Measurements from ENCODE around the gene FCHO2. TPM values are rescaled to one million over a fixed set of nuclear protein-coding genes. Genes with fewer than 3 reads are reported as not detected.

The FCHO2 gene
- total RNA-seq, 1 donor, result 31.5 TPM

- no peak for TF ChIP-seq CTCF (IDR thresholded peaks at IDR 0.05; ENCODE audit: extremely low read depth, low read depth, low read length)
Observed at GRCh38 chr5:73135021-73135420, 179.2 kb downstream of the FCHO2 start.

DNA sequence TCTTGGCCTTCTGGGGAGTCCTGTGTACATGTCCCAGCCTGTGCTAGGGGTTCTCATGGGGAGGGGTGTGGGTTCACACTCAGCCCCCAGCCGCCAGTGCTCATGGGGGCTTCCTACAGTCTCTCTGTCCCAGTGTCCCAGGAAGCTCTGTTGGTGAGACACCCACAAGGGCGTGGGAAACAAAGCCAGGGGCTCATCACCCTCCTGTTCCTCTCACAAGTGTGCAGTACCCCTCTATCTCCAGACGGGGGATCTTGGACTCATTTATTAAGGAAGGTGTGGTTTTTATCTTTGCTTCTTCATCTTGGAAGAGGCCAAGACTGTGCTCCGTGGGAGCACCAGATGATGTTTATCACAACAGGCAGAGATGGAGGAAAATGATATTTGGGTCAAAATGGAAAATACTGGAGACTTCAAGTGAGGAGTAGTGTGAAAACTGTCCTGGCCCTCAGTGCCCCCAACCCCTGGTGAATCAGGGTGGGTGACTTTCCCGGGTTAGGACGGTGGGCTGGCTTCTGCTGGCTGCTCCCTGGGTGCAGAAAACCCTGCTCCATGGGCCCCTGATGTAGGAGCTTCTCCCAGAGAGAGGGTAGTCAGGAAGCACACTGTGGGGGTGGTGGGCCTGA, 179.7 kb downstream of the FCHO2 start:
- Histone ChIP-seq H3K36me3 (ENCODE audit: insufficient read depth, low read length) (no peaks in the 10 kb centered on the region), H3K4me2 (ENCODE audit: insufficient read depth, low read length) (no peak overlapping the region), H3K27ac (ENCODE audit: low read depth, low read length) (no peak overlapping the region), H3K4me1 (ENCODE audit: insufficient read depth, low read length) (peaks cover 6% of the 10 kb centered on the region), H3K4me3 (ENCODE audit: insufficient read depth, low read length) (no peak overlapping the region), H2AFZ (ENCODE audit: low read length) (no peak overlapping the region), H3K9me3 (ENCODE audit: low read depth, low read length) (no peaks in the 10 kb centered on the region), H3K27me3 (ENCODE audit: insufficient read depth, low read length) (peaks cover 2% of the 10 kb centered on the region), H3K79me2 (ENCODE audit: insufficient read depth, low read length) (no peaks in the 10 kb centered on the region), H4K20me1 (ENCODE audit: insufficient read depth, low read length) (no peaks in the 10 kb centered on the region)
- peak; percentile 50 for TF ChIP-seq CTCF (IDR thresholded peaks at IDR 0.05; ENCODE audit: extremely low read depth, low read depth, low read length)
- peak; percentile 70 for DNase-seq (ENCODE audit: insufficient read length, low spot score, missing footprints)

More at GRCh38 chr5:73135021-73135420, 179.2 kb downstream of the FCHO2 start:
- Histone ChIP-seq H3K27ac (ENCODE audit: low read depth, low read length) (no peak overlapping the region), H3K27me3 (ENCODE audit: insufficient read depth, low read length) (peaks cover 2% of the 10 kb centered on the region), H3K4me3 (ENCODE audit: insufficient read depth, low read length) (no peak overlapping the region), H3K79me2 (ENCODE audit: insufficient read depth, low read length) (no peaks in the 10 kb centered on the region), H3K4me1 (ENCODE audit: insufficient read depth, low read length) (peaks cover 6% of the 10 kb centered on the region), H4K20me1 (ENCODE audit: insufficient read depth, low read length) (no peaks in the 10 kb centered on the region), H2AFZ (ENCODE audit: low read length) (no peak overlapping the region), H3K9me3 (ENCODE audit: low read depth, low read length) (no peaks in the 10 kb centered on the region), H3K36me3 (ENCODE audit: insufficient read depth, low read length) (no peaks in the 10 kb centered on the region), H3K4me2 (ENCODE audit: insufficient read depth, low read length) (no peak overlapping the region)
- no peak for DNase-seq (ENCODE audit: insufficient read length, low spot score, missing footprints)

- H3K4me2 ChIP-seq (ENCODE audit: insufficient read depth, low read length), result no peak overlapping the region
- no peak overlapping the region for H3K4me3 ChIP-seq (ENCODE audit: insufficient read depth, low read length)
- no peak overlapping the region for H2AFZ ChIP-seq (ENCODE audit: low read length)
- no peak for DNase-seq (ENCODE audit: insufficient read length, low spot score, missing footprints)
- H3K9me3 ChIP-seq (ENCODE audit: low read depth, low read length), result no peaks in the 10 kb centered on the region
- H4K20me1 ChIP-seq (ENCODE audit: insufficient read depth, low read length), result no peaks in the 10 kb centered on the region
- H3K27ac ChIP-seq (ENCODE audit: low read depth, low read length), result no peak overlapping the region
- peaks cover 6% of the 10 kb centered on the region for H3K4me1 ChIP-seq (ENCODE audit: insufficient read depth, low read length)
- TF ChIP-seq CTCF (IDR thresholded peaks at IDR 0.05; ENCODE audit: extremely low read depth, low read depth, low read length), result no peak
- H3K79me2 ChIP-seq (ENCODE audit: insufficient read depth, low read length), result no peaks in the 10 kb centered on the region
- no peaks in the 10 kb centered on the region for H3K36me3 ChIP-seq (ENCODE audit: insufficient read depth, low read length)
- H3K27me3 ChIP-seq (ENCODE audit: insufficient read depth, low read length), result peaks cover 2% of the 10 kb centered on the region
Observed at GRCh38 chr5:73136055-73136562, 180.3 kb downstream of the FCHO2 start.

- Histone ChIP-seq H3K4me3 (ENCODE audit: insufficient read depth, low read length) (no peak overlapping the region), H2AFZ (ENCODE audit: low read length) (no peak overlapping the region), H3K36me3 (ENCODE audit: insufficient read depth, low read length) (no peaks in the 10 kb centered on the region), H3K79me2 (ENCODE audit: insufficient read depth, low read length) (no peaks in the 10 kb centered on the region), H3K27me3 (ENCODE audit: insufficient read depth, low read length) (peaks cover 2% of the 10 kb centered on the region), H3K4me2 (ENCODE audit: insufficient read depth, low read length) (no peak overlapping the region), H4K20me1 (ENCODE audit: insufficient read depth, low read length) (no peaks in the 10 kb centered on the region), H3K4me1 (ENCODE audit: insufficient read depth, low read length) (peaks cover 6% of the 10 kb centered on the region), H3K9me3 (ENCODE audit: low read depth, low read length) (no peaks in the 10 kb centered on the region), H3K27ac (ENCODE audit: low read depth, low read length) (no peak overlapping the region)
- TF ChIP-seq CTCF (IDR thresholded peaks at IDR 0.05; ENCODE audit: extremely low read depth, low read depth, low read length), result no peak
- no peak for DNase-seq (ENCODE audit: insufficient read length, low spot score, missing footprints)
Observed at GRCh38 chr5:73137563-73138530, 182.0 kb downstream of the FCHO2 start.
